Activated T-cell treated with anti-CD3 and anti-CD28 coated beads, Interleukin-2, amount 50 U/mL, for 72 hours (primary cell): ENCODE measurements around the gene PRUNE2. TPM values are rescaled to one million over a fixed set of nuclear protein-coding genes. Genes with fewer than 3 reads are reported as not detected.

Experiments used
- ATAC-seq, 2 donors: fragments of 150-1000 bp; cut with Tn5 transposase; replicated peaks in 1 of 2; 2 replicates each; pipeline ENCODE4 v1.10.0; 2021; ENCODE audit warnings: moderate library complexity in 2 of 2, mild to moderate bottlenecking in 1 of 2
- DNase-seq, 2 donors: peaks; one replicate each; pipeline ENCODE4 v3.0.0; 2021 to 2022; ENCODE audit warnings: mixed read lengths in 1 of 2
- H3K27ac Mint-ChIP-seq: one replicate; pipeline ENCODE4 v1.8.0; 2022; ENCODE audit warnings: mild to moderate bottlenecking, moderate library complexity, mixed read lengths
- H3K27me3 Mint-ChIP-seq: one replicate; pipeline ENCODE4 v1.8.0; 2022; ENCODE audit warnings: low read depth, mixed read lengths
- H3K36me3 Mint-ChIP-seq, 2 donors: one replicate each; pipeline ENCODE4 v1.8.0; 2022; ENCODE audit warnings: mixed read lengths in 2 of 2, mild to moderate bottlenecking in 1 of 2; ENCODE audit not compliant: insufficient read depth in 2 of 2
- H3K4me1 Mint-ChIP-seq: one replicate; pipeline ENCODE4 v1.8.0; 2022; ENCODE audit warnings: low read depth, mixed read lengths
- H3K4me3 Mint-ChIP-seq, 2 donors: one replicate each; pipeline ENCODE4 v1.8.0; 2022; ENCODE audit warnings: mild to moderate bottlenecking in 2 of 2, mixed read lengths in 2 of 2, moderate library complexity in 2 of 2
- H3K9me3 Mint-ChIP-seq, 2 donors: one replicate each; pipeline ENCODE4 v1.8.0; 2022; ENCODE audit warnings: mixed read lengths in 2 of 2
- total RNA-seq, 2 donors: library from RNA; stranded (reverse); gene quantifications; one replicate each; pipeline ENCODE4 v1.2.3, GENCODE V29; 2022

Gene PRUNE2
- total RNA-seq, 2 donors from 2014 or later: 0.69 to 1.5 TPM

- H3K27me3 Mint-ChIP-seq: peaks cover 11% of the 10 kb centered on the region
- no peak overlapping the region for H3K4me3 Mint-ChIP-seq
- no peaks in the 10 kb centered on the region for H3K36me3 Mint-ChIP-seq
- no peak overlapping the region for H3K27ac Mint-ChIP-seq
- DNase-seq: no peak
- H3K4me1 Mint-ChIP-seq: no peaks in the 10 kb centered on the region
- no peak for ATAC-seq
- peaks cover 0 to 2% of the 10 kb centered on the region in 2 donors for H3K9me3 Mint-ChIP-seq
Measured at GRCh38 chr9:76916231-76916630, 10.3 kb upstream of the PRUNE2 start.

- Mint-ChIP-seq H3K4me3 (no peak overlapping the region), H3K9me3 (peaks cover 0 to 2% of the 10 kb centered on the region in 2 donors), H3K27ac (no peak overlapping the region), H3K4me1 (no peaks in the 10 kb centered on the region), H3K36me3 (no peaks in the 10 kb centered on the region), H3K27me3 (peaks cover 26% of the 10 kb centered on the region)
- ATAC-seq (no peak), DNase-seq (no peak)
Measured at GRCh38 chr9:76913467-76913866, 7.6 kb upstream of the PRUNE2 start.

- H3K9me3 Mint-ChIP-seq: peaks cover 0 to 2% of the 10 kb centered on the region in 2 donors
- H3K27me3 Mint-ChIP-seq: peaks cover 29% of the 10 kb centered on the region
- H3K27ac Mint-ChIP-seq: no peak overlapping the region
- no peak overlapping the region for H3K4me3 Mint-ChIP-seq
- no peak for ATAC-seq
- no peaks in the 10 kb centered on the region for H3K4me1 Mint-ChIP-seq
- no peaks in the 10 kb centered on the region for H3K36me3 Mint-ChIP-seq
- no peak for DNase-seq
Measured at GRCh38 chr9:76912636-76913275, 6.8 kb upstream of the PRUNE2 start.

- peaks cover 0 to 2% of the 10 kb centered on the region in 2 donors for H3K9me3 Mint-ChIP-seq
- H3K27ac Mint-ChIP-seq: no peak overlapping the region
- H3K36me3 Mint-ChIP-seq: no peaks in the 10 kb centered on the region
- no peak for ATAC-seq
- no peak overlapping the region for H3K4me3 Mint-ChIP-seq
- no peak for DNase-seq
- no peaks in the 10 kb centered on the region for H3K4me1 Mint-ChIP-seq
- H3K27me3 Mint-ChIP-seq: peaks cover 37% of the 10 kb centered on the region
Measured at GRCh38 chr9:76911971-76912370, 6.1 kb upstream of the PRUNE2 start.

- H3K27ac Mint-ChIP-seq: no peak overlapping the region
- H3K4me3 Mint-ChIP-seq: no peak overlapping the region
- ATAC-seq (no peak), DNase-seq (no peak)
- no peaks in the 10 kb centered on the region for H3K36me3 Mint-ChIP-seq
- H3K9me3 Mint-ChIP-seq: no peaks in the 10 kb centered on the region
- H3K27me3 Mint-ChIP-seq: peaks cover 45% of the 10 kb centered on the region
- H3K4me1 Mint-ChIP-seq: no peaks in the 10 kb centered on the region
Measured at GRCh38 chr9:76910861-76911260, 4.9 kb upstream of the PRUNE2 start.

GRCh38 chr9:76906647-76906975, 697 bp upstream of the PRUNE2 start:
- Mint-ChIP-seq H3K9me3 (no peaks in the 10 kb centered on the region), H3K36me3 (no peaks in the 10 kb centered on the region), H3K27me3 (peaks cover 67% of the 10 kb centered on the region), H3K4me3 (peak overlapping the region in 1 of 2 donors; percentile 64), H3K4me1 (no peaks in the 10 kb centered on the region), H3K27ac (no peak overlapping the region)
- no peak for DNase-seq
- ATAC-seq: no peak

GRCh38 chr9:76904661-76905457, 1.1 kb downstream of the PRUNE2 start:
- H3K4me3 Mint-ChIP-seq: no peak overlapping the region
- H3K9me3 Mint-ChIP-seq: no peaks in the 10 kb centered on the region
- H3K27me3 Mint-ChIP-seq: peaks cover 68% of the 10 kb centered on the region
- ATAC-seq (no peak), DNase-seq (no peak)
- no peaks in the 10 kb centered on the region for H3K36me3 Mint-ChIP-seq
- H3K4me1 Mint-ChIP-seq: no peaks in the 10 kb centered on the region
- H3K27ac Mint-ChIP-seq: no peak overlapping the region

GRCh38 chr9:76902395-76902794, 3.5 kb downstream of the PRUNE2 start:
- Mint-ChIP-seq H3K4me1 (no peaks in the 10 kb centered on the region), H3K4me3 (no peak overlapping the region), H3K9me3 (no peaks in the 10 kb centered on the region), H3K36me3 (no peaks in the 10 kb centered on the region), H3K27me3 (peaks cover 43% of the 10 kb centered on the region), H3K27ac (no peak overlapping the region)
- DNase-seq: no peak
- no peak for ATAC-seq

GRCh38 chr9:76901801-76902200, 4.1 kb downstream of the PRUNE2 start:
- Mint-ChIP-seq H3K4me3 (no peak overlapping the region), H3K36me3 (no peaks in the 10 kb centered on the region), H3K9me3 (no peaks in the 10 kb centered on the region), H3K27ac (no peak overlapping the region), H3K4me1 (no peaks in the 10 kb centered on the region), H3K27me3 (peaks cover 41% of the 10 kb centered on the region)
- ATAC-seq: no peak
- DNase-seq: no peak

- Mint-ChIP-seq H3K27ac (no peak overlapping the region), H3K4me1 (no peaks in the 10 kb centered on the region), H3K9me3 (no peaks in the 10 kb centered on the region), H3K27me3 (peaks cover 43% of the 10 kb centered on the region), H3K4me3 (no peak overlapping the region), H3K36me3 (no peaks in the 10 kb centered on the region)
- ATAC-seq (no peak), DNase-seq (no peak)
Measured at GRCh38 chr9:76900884-76901440, 5.0 kb downstream of the PRUNE2 start.

GRCh38 chr9:76898786-76899185, 7.1 kb downstream of the PRUNE2 start:
- Mint-ChIP-seq H3K27ac (no peak overlapping the region), H3K36me3 (no peaks in the 10 kb centered on the region), H3K27me3 (peaks cover 28% of the 10 kb centered on the region), H3K9me3 (no peaks in the 10 kb centered on the region), H3K4me1 (no peaks in the 10 kb centered on the region), H3K4me3 (no peak overlapping the region)
- ATAC-seq (no peak), DNase-seq (no peak)

GRCh38 chr9:76897804-76898525, 7.9 kb downstream of the PRUNE2 start:
- H3K27ac Mint-ChIP-seq: no peak overlapping the region
- no peaks in the 10 kb centered on the region for H3K4me1 Mint-ChIP-seq
- H3K27me3 Mint-ChIP-seq: peaks cover 28% of the 10 kb centered on the region
- ATAC-seq (no peak), DNase-seq (no peak)
- H3K4me3 Mint-ChIP-seq: no peak overlapping the region
- H3K36me3 Mint-ChIP-seq: no peaks in the 10 kb centered on the region
- no peaks in the 10 kb centered on the region for H3K9me3 Mint-ChIP-seq

GRCh38 chr9:76896035-76896434, 9.9 kb downstream of the PRUNE2 start:
- H3K27ac Mint-ChIP-seq: no peak overlapping the region
- H3K9me3 Mint-ChIP-seq: no peaks in the 10 kb centered on the region
- H3K27me3 Mint-ChIP-seq: peaks cover 13% of the 10 kb centered on the region
- no peaks in the 10 kb centered on the region for H3K4me1 Mint-ChIP-seq
- no peak overlapping the region for H3K4me3 Mint-ChIP-seq
- DNase-seq: no peak
- H3K36me3 Mint-ChIP-seq: no peaks in the 10 kb centered on the region
- no peak for ATAC-seq
